Ishikawa (cell line): ENCODE measurements around the gene IL1RN.

Experiments used
- CEBPB ChIP-seq: IDR thresholded peaks from 2 replicates; pipeline ENCODE4 v1.6.1; 2012
- CREB1 ChIP-seq: IDR thresholded peaks from 2 replicates; pipeline ENCODE4 v1.6.1; 2012; ENCODE audit warnings: low read depth
- EGR1 ChIP-seq: IDR thresholded peaks from 2 replicates; pipeline ENCODE4 v1.6.1; 2012
- EP300 ChIP-seq: IDR thresholded peaks from 2 replicates; pipeline ENCODE4 v1.6.1; 2012; ENCODE audit warnings: borderline replicate concordance
- FOXM1 ChIP-seq: IDR thresholded peaks from 2 replicates; pipeline ENCODE4 v1.6.1; 2012; ENCODE audit warnings: low read depth, borderline replicate concordance
- NFIC ChIP-seq: IDR thresholded peaks from 2 replicates; pipeline ENCODE4 v1.6.1; 2012
- RAD21 ChIP-seq: IDR thresholded peaks from 2 replicates; pipeline ENCODE4 v1.6.1; 2012; ENCODE audit warnings: low read depth
- TAF1 ChIP-seq: IDR thresholded peaks from 2 replicates; pipeline ENCODE4 v1.6.1; 2012; ENCODE audit warnings: low read depth, mild to moderate bottlenecking
- TCF12 ChIP-seq: IDR thresholded peaks from 2 replicates; pipeline ENCODE4 v1.6.1; 2012; ENCODE audit warnings: low read depth
- TEAD4 ChIP-seq: IDR thresholded peaks from 2 replicates; pipeline ENCODE4 v1.6.1; 2012
- YY1 ChIP-seq: IDR thresholded peaks from 2 replicates; pipeline ENCODE4 v1.6.1; 2012; ENCODE audit warnings: low read depth
- ZBTB7A ChIP-seq: IDR thresholded peaks from 2 replicates; pipeline ENCODE4 v1.6.1; 2012; ENCODE audit warnings: low read depth
- TF ChIP-seq, protein P1 (sequence below): IDR thresholded peaks from 2 replicates; pipeline ENCODE4 v1.6.1; 2012; ENCODE audit warnings: low read depth, mild to moderate bottlenecking
- TF ChIP-seq, protein P2 (sequence below): IDR thresholded peaks from 2 replicates; pipeline ENCODE4 v1.6.1; 2012
- TF ChIP-seq, protein P3 (sequence below): IDR thresholded peaks from 2 replicates; pipeline ENCODE4 v1.6.1; 2012

Gene IL1RN

GRCh38 chr2:113083296-113083695 is 44.1 kb upstream of the IL1RN start:
- no peak for TF ChIP-seq RAD21
- TF ChIP-seq TEAD4 = no peak
- TF ChIP-seq, protein P1, sequence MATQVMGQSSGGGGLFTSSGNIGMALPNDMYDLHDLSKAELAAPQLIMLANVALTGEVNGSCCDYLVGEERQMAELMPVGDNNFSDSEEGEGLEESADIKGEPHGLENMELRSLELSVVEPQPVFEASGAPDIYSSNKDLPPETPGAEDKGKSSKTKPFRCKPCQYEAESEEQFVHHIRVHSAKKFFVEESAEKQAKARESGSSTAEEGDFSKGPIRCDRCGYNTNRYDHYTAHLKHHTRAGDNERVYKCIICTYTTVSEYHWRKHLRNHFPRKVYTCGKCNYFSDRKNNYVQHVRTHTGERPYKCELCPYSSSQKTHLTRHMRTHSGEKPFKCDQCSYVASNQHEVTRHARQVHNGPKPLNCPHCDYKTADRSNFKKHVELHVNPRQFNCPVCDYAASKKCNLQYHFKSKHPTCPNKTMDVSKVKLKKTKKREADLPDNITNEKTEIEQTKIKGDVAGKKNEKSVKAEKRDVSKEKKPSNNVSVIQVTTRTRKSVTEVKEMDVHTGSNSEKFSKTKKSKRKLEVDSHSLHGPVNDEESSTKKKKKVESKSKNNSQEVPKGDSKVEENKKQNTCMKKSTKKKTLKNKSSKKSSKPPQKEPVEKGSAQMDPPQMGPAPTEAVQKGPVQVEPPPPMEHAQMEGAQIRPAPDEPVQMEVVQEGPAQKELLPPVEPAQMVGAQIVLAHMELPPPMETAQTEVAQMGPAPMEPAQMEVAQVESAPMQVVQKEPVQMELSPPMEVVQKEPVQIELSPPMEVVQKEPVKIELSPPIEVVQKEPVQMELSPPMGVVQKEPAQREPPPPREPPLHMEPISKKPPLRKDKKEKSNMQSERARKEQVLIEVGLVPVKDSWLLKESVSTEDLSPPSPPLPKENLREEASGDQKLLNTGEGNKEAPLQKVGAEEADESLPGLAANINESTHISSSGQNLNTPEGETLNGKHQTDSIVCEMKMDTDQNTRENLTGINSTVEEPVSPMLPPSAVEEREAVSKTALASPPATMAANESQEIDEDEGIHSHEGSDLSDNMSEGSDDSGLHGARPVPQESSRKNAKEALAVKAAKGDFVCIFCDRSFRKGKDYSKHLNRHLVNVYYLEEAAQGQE = no peak
- TF ChIP-seq EP300 = no peak
- TF ChIP-seq, protein P2, sequence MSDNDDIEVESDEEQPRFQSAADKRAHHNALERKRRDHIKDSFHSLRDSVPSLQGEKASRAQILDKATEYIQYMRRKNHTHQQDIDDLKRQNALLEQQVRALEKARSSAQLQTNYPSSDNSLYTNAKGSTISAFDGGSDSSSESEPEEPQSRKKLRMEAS = no peak
- TF ChIP-seq, protein P3, sequence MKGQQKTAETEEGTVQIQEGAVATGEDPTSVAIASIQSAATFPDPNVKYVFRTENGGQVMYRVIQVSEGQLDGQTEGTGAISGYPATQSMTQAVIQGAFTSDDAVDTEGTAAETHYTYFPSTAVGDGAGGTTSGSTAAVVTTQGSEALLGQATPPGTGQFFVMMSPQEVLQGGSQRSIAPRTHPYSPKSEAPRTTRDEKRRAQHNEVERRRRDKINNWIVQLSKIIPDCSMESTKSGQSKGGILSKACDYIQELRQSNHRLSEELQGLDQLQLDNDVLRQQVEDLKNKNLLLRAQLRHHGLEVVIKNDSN = no peak
- TF ChIP-seq TAF1 = no peak
- TF ChIP-seq FOXM1 = no peak
- TF ChIP-seq YY1 = no peak
- no peak for TF ChIP-seq CEBPB
- TF ChIP-seq EGR1 = no peak
- no peak for TF ChIP-seq TCF12
- no peak for TF ChIP-seq ZBTB7A
- no peak for TF ChIP-seq NFIC
- no peak for TF ChIP-seq CREB1

GRCh38 chr2:113084249-113085000 is 43.0 kb upstream of the IL1RN start:
- TF ChIP-seq, protein P2 = 0 out of 2 replicates have a peak, but pooled peaks have one; percentile 26
- TF ChIP-seq EGR1 (no peak), ZBTB7A (no peak), RAD21 (peak; percentile 50), TAF1 (no peak), EP300 (no peak), TEAD4 (no peak)
- TF ChIP-seq, protein P3 = no peak

DNA sequence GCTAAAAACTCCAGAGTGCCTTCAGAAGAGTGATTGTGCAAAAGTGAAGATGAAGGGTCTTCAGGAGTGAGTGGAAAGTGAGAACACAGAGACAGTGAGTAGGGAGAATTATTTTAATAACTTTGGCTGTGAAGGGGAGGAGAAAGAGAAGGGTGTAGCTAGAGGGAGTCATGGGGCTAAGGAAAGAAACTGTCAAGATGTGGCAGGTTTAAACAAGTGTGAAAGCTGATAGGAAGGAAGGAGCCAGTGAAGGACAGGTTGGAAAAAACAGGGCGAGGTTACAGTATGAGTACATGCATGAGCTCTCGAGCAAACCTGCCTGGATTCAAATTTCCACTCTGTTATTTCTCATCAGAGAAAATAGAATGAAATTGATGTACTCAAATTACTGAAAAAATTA is 41.9 kb upstream of the IL1RN start:
- TF ChIP-seq EGR1 (no peak), TCF12 (no peak), CREB1 (no peak), TEAD4 (no peak), FOXM1 (no peak), TAF1 (no peak), NFIC (no peak), RAD21 (no peak), EP300 (no peak), YY1 (no peak)
- TF ChIP-seq, protein P2 = no peak
- TF ChIP-seq, protein P3 = no peak

- TF ChIP-seq CEBPB = no peak
- TF ChIP-seq, protein P1 = peak; percentile 61; the same call in 1 of the 2 replicates
- no peak for TF ChIP-seq NFIC
- TF ChIP-seq EGR1 = no peak
- no peak for TF ChIP-seq FOXM1
Measured at GRCh38 chr2:113088213-113088992, 39.0 kb upstream of the IL1RN start.

DNA sequence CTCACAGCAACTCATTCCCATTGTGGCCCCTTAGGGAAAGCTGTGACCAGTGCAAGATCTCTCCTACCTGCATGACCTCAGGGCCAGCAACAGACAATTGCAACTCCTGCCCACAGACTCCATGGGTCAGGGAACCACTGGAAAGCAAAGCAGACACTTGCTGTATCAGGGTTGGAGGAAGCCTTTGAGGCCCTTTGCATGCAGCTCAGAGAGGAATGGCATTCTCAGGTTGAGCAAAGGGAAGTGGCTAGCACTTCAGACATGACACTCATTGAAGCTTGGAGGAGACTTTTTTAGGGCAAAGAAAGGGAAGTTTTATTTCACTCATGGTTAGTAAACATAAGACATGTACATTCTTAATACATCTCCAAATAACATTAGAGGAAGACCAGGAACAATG is 37.5 kb upstream of the IL1RN start:
- no peak for TF ChIP-seq YY1
- TF ChIP-seq FOXM1 = no peak
- no peak for TF ChIP-seq TCF12
- no peak for TF ChIP-seq EP300
- no peak for TF ChIP-seq TAF1
- no peak for TF ChIP-seq RAD21
- no peak for TF ChIP-seq CEBPB
- TF ChIP-seq, protein P2 = no peak
- TF ChIP-seq, protein P1 = no peak
- no peak for TF ChIP-seq CREB1
- no peak for TF ChIP-seq TEAD4
- no peak for TF ChIP-seq NFIC
- TF ChIP-seq EGR1 = no peak
- no peak for TF ChIP-seq ZBTB7A
- TF ChIP-seq, protein P3 = no peak
